Uterus (tissue), 2 donors: Measurements from ENCODE around the gene CAVIN1.

ENCODE experiments used
- POLR2A ChIP-seq, 2 donors: fragments of 450-650 bp; IDR thresholded peaks; one replicate each; pipeline ENCODE4 v1.6.1; 2016; ENCODE audit warnings: antibody characterized with exemption in 2 of 2, mild to moderate bottlenecking in 1 of 2, moderate library complexity in 1 of 2
- TF ChIP-seq, protein P1 (sequence below), 4 experiments: fragments of 200-600 bp in 2 of 4; fragments of 450-650 bp in 2 of 4; sonication (generic) in 2 of 4; IDR thresholded peaks; one replicate each; pipeline ENCODE4 v1.5.1; 2016 to 2019; ENCODE audit warnings: antibody characterized with exemption in 4 of 4, mild to moderate bottlenecking in 2 of 4, moderate library complexity in 1 of 4

DNA sequence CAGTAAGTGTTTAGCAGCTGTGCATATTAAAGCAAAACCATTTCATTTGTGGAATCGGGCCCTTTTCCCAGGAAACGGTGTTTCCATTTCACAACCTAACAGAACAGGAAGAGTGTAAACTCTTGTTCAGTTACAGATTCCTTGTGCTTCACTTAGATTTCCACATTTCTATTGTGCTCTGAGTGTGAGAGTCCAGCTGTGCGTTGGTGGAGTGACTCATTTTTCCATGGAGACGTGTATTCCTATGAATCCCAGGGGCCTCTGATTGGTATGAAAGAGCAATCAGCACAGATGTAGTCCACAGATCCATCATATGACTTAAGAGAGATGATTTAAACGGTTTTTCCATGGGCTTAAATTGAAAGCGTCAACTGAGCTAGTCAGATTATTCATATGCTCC is 13.3 kb upstream of the CAVIN1 start:
- no peak for TF ChIP-seq POLR2A (IDR thresholded peaks at IDR 0.05)
- TF ChIP-seq, protein P1, sequence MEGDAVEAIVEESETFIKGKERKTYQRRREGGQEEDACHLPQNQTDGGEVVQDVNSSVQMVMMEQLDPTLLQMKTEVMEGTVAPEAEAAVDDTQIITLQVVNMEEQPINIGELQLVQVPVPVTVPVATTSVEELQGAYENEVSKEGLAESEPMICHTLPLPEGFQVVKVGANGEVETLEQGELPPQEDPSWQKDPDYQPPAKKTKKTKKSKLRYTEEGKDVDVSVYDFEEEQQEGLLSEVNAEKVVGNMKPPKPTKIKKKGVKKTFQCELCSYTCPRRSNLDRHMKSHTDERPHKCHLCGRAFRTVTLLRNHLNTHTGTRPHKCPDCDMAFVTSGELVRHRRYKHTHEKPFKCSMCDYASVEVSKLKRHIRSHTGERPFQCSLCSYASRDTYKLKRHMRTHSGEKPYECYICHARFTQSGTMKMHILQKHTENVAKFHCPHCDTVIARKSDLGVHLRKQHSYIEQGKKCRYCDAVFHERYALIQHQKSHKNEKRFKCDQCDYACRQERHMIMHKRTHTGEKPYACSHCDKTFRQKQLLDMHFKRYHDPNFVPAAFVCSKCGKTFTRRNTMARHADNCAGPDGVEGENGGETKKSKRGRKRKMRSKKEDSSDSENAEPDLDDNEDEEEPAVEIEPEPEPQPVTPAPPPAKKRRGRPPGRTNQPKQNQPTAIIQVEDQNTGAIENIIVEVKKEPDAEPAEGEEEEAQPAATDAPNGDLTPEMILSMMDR (IDR thresholded peaks at IDR 0.05), result no peak
